Measurements from ENCODE around the gene FGD3. TPM values are rescaled to one million over a fixed set of nuclear protein-coding genes. Genes with fewer than 3 reads are reported as not detected.

FGD3 gene
- total and polyA plus RNA-seq, 2 donors (not counting 1 experiment from before 2014, with no cell fraction given) = 130 to 134 TPM

DNA sequence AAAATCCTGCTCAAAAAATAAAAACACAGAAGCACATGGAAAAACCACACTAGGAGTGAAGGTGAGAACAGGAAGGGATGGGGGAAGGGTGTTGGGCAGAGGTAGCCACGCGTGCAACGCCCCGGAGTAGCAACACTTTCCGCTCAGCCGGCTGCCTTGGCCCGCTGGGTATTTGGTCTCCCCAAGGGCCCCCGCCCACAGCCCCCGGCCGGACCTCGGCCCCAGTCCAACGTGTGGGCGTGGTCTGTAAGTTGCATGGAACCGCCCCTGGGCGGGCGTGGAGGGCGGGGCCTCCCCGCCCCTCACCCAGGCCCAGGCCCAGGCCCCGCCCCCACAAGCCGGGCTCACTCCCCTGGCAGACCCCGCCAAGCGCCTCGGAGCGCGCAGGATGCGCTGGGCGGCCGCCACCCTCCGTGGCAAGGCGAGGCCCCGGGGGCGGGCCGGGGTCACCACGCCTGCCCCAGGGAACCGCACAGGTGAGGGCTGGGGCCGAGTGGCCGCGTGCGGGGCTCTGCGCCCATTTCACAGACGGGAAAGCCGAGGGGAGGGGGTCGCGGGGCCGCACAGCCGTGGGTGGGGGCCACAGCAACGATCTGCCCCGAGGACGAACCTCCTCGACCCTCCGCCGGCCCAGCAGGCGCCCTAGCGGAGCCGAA is 111.2 kb downstream of the FGD3 start, which contains the start of gene SUSD3:
SUSD3 (plus strand) TSS at position 347 of the 656 bp plus-strand sequence; CDS start at position 389, 42 bp downstream.
- Histone ChIP-seq H3K4me3 (ENCODE audit: control extremely low read depth in 1 of 5, extremely low read depth in 1 of 5, insufficient read depth in 1 of 5, low read depth in 2 of 5, low read length in 4 of 5) (peak within 1 kb of the TSS; percentile 56 to 69 (median 67)), H3K9ac (ENCODE audit: low read length) (peak within 1 kb of the TSS; percentile 59), H3K27ac (ENCODE audit: low read length in 2 of 2) (peak within 1 kb of the TSS; percentile 79 to 80), H2AFZ (ENCODE audit: insufficient read depth, low read depth, low read length, poor library complexity, severe bottlenecking) (peak within 1 kb of the TSS; percentile 66), H3K9me3 (ENCODE audit: control extremely low read depth in 1 of 3, control insufficient read depth in 2 of 3, insufficient read depth in 1 of 3, low read length in 2 of 3) (no peaks in the 10 kb centered on the region), H3K79me2 (ENCODE audit: control insufficient read depth, insufficient read depth, low read length) (peaks cover 20% of the 10 kb centered on the region), H3K36me3 (replicated peaks in 1 of 2; ENCODE audit: control extremely low read depth in 1 of 2, control insufficient read depth in 1 of 2, extremely low read depth in 1 of 2, insufficient read depth in 2 of 2, low read length in 1 of 2) (peaks cover 0 to 7% of the 10 kb centered on the region in 2 experiments), H3K27me3 (replicated peaks in 1 of 4; ENCODE audit: control extremely low read depth in 1 of 4, control insufficient read depth in 3 of 4, insufficient read depth in 4 of 4, low read length in 3 of 4) (no peaks in the 10 kb centered on the region), H3K4me1 (ENCODE audit: control insufficient read depth in 2 of 2, insufficient read depth in 2 of 2, low read length in 2 of 2) (peaks cover 49 to 60% of the 10 kb centered on the region in 2 donors), H4K20me1 (ENCODE audit: control insufficient read depth, insufficient read depth, low read length, poor library complexity, severe bottlenecking) (no peaks in the 10 kb centered on the region), H3K4me2 (replicated peaks; ENCODE audit: low read depth, low read length, poor library complexity, severe bottlenecking) (peak within 1 kb of the TSS; percentile 94)
- intact Hi-C loops (cut with micrococcal nuclease) = loop anchor here (1.0 to 5.0 kb wide), 5 partner anchors 16 to 509 kb away; partner anchors contain the start of gene NINJ1
- WGBS (ENCODE audit: insufficient coverage) = under 1% methylated on average over 55 of the region's 55 CpGs
- TF ChIP-seq, protein P1, sequence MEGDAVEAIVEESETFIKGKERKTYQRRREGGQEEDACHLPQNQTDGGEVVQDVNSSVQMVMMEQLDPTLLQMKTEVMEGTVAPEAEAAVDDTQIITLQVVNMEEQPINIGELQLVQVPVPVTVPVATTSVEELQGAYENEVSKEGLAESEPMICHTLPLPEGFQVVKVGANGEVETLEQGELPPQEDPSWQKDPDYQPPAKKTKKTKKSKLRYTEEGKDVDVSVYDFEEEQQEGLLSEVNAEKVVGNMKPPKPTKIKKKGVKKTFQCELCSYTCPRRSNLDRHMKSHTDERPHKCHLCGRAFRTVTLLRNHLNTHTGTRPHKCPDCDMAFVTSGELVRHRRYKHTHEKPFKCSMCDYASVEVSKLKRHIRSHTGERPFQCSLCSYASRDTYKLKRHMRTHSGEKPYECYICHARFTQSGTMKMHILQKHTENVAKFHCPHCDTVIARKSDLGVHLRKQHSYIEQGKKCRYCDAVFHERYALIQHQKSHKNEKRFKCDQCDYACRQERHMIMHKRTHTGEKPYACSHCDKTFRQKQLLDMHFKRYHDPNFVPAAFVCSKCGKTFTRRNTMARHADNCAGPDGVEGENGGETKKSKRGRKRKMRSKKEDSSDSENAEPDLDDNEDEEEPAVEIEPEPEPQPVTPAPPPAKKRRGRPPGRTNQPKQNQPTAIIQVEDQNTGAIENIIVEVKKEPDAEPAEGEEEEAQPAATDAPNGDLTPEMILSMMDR (IDR thresholded peaks at IDR 0.05) = no peak
- no peak for TF ChIP-seq EZH2 (IDR thresholded peaks at IDR 0.05; ENCODE audit: borderline replicate concordance, insufficient read depth, low read depth, low read length, poor library complexity, severe bottlenecking)
- H3K4me3 Mint-ChIP-seq = peak within 1 kb of the TSS; percentile 90
- H3K4me1 Mint-ChIP-seq = peaks cover 66% of the 10 kb centered on the region
- no peaks in the 10 kb centered on the region for H3K27me3 Mint-ChIP-seq
- CTCF ChIA-PET = interaction anchor here (1.1 to 1.4 kb wide), 3 partner anchors 43 to 54 kb away, joined by 3 to 7 read pairs (median 3); no protein-coding TSS in a partner anchor
- ATAC-seq (ENCODE audit: low read depth) = peak; percentile 75
- peak; percentile 83 for DNase-seq
- H3K27ac Mint-ChIP-seq = peak within 1 kb of the TSS; percentile 99
- POLR2A ChIA-PET = interaction anchor here (1.0 to 4.3 kb wide), 3 partner anchors 8 to 37 kb away, joined by 4 to 31 read pairs (median 27); partner anchors contain the start of gene CARD19
- H3K9me3 Mint-ChIP-seq (ENCODE audit: insufficient read depth) = no peaks in the 10 kb centered on the region

Data from B cell (primary cell).